RWPE2 (cell line): Measurements from ENCODE around the gene GPR6.

ENCODE experiments used
- ATAC-seq: fragments of 200-7000 bp; cut with Tn5 transposase; 3 replicates; pipeline ENCODE4 v1.9.1; 2021; ENCODE audit warnings: low read depth
- DNase-seq: peaks from one replicate; pipeline ENCODE4 v3.0.0-alpha.2; 2020; ENCODE audit warnings: low spot score
- H3K27ac ChIP-seq: fragments of 450-650 bp; 2 replicates; pipeline ENCODE4 v1.5.1; 2017; ENCODE audit warnings: mild to moderate bottlenecking; ENCODE audit not compliant: poor library complexity, severe bottlenecking
- H3K27me3 ChIP-seq: fragments of 250-450 bp; sonication (Bioruptor Pico); 2 replicates; pipeline ENCODE4 v1.5.1; 2021; ENCODE audit warnings: mild to moderate bottlenecking, moderate library complexity; ENCODE audit not compliant: insufficient read depth, poor library complexity, severe bottlenecking
- H3K36me3 ChIP-seq: fragments of 250-450 bp; sonication (Bioruptor Pico); 2 replicates; pipeline ENCODE4 v1.5.1; 2020; ENCODE audit warnings: low read depth, mild to moderate bottlenecking, moderate library complexity
- H3K4me1 ChIP-seq: fragments of 250-450 bp; sonication (Bioruptor Pico); 2 replicates; pipeline ENCODE4 v1.5.1; 2021; ENCODE audit warnings: mild to moderate bottlenecking, moderate library complexity; ENCODE audit not compliant: insufficient read depth, poor library complexity, severe bottlenecking
- H3K4me3 ChIP-seq: fragments of 250-450 bp; sonication (Bioruptor Pico); 2 replicates; pipeline ENCODE4 v1.5.1; 2021; ENCODE audit warnings: mild to moderate bottlenecking, moderate library complexity; ENCODE audit not compliant: severe bottlenecking
- H3K9me3 ChIP-seq: fragments of 250-450 bp; sonication (Bioruptor Pico); 2 replicates; pipeline ENCODE4 v1.5.1; 2021; ENCODE audit warnings: mild to moderate bottlenecking, moderate library complexity; ENCODE audit not compliant: severe bottlenecking
- CTCF ChIP-seq: fragments of 450-650 bp; IDR thresholded peaks from one replicate; pipeline ENCODE4 v1.5.1; 2017; ENCODE audit warnings: mild to moderate bottlenecking, moderate library complexity; ENCODE audit not compliant: poor library complexity, severe bottlenecking

GPR6 gene

DNA sequence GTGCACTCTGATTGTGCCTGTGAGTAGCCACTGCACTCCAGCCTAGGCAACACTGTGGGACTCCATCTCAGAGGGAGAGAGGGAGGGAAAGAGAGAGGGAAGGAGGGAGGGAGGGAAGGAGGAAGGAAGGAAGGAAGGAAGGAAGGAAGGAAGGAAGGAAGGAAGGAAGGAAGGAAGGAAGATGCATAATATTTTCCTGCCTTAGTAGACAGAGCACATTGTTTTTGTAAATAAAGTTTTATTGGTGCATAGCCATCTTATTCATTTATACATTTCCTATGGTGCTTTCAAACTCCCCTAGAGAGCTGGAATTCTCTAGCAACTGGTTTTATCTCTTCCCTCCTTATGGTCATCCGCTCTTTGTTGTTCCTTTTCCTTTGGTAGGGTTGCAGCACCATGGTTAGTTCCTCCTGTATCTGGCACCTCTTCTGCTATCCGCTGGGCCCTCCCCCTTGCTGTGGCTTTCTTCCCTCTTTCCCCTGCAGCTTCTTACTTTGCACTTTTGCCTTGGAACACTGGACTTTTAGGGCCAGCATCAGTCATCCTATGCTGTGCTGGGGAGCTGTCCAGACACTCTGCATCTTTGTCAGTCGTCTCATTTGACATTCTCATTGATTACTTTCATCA lies 20.2 kb downstream of the GPR6 start:
- H3K9me3 ChIP-seq = no peaks in the 10 kb centered on the region
- no peak for DNase-seq
- ATAC-seq = no peak
- H3K36me3 ChIP-seq = no peaks in the 10 kb centered on the region
- H3K4me1 ChIP-seq = no peaks in the 10 kb centered on the region
- no peaks in the 10 kb centered on the region for H3K27me3 ChIP-seq
- TF ChIP-seq CTCF = no peak
- no peak overlapping the region for H3K27ac ChIP-seq
- no peak overlapping the region for H3K4me3 ChIP-seq

DNA sequence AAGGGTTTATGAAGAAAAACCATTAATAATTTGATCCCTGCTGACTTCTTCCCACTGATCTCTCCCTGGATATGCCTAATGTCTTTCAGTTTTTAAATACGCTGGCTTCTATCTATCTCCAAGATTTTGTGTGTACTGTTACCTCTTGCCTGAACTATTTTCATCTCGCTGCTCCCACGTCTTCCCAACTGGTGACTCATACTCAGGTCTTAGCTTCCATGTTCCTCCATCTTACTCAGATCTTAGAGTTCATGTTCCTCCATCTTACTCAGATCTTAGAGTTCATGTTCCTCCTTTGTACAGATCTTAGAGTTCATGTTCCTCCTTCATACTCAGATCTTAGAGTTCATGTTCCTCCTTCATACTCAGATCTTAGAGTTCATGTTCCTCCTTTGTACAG lies 21.6 kb downstream of the GPR6 start:
- Histone ChIP-seq H3K9me3 (no peaks in the 10 kb centered on the region), H3K27me3 (peaks cover 2% of the 10 kb centered on the region), H3K27ac (no peak overlapping the region), H3K4me3 (no peak overlapping the region), H3K4me1 (no peaks in the 10 kb centered on the region), H3K36me3 (no peaks in the 10 kb centered on the region)
- TF ChIP-seq CTCF = no peak
- no peak for DNase-seq
- ATAC-seq = no peak

DNA sequence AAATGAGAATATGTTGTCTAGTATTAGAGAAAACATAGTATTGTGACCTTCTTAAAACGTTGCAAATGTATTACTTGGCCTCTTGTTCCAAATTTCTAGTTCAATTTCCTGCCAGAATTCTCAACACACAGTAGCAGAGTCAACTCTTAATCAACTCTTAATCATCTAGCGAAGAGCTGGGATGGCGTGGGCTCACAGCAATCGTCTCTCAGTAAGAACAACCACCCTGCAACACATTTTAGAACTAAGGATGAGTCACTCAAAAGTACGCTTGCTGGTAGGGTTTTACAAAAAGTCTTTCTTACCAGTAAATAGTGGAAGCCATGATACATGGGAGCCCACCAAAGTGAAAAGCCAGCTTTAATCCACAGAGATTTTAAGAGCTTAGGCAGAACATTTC lies 24.6 kb downstream of the GPR6 start:
- no peak for TF ChIP-seq CTCF
- Histone ChIP-seq H3K36me3 (no peaks in the 10 kb centered on the region), H3K27ac (no peak overlapping the region), H3K4me1 (no peaks in the 10 kb centered on the region), H3K9me3 (no peaks in the 10 kb centered on the region), H3K4me3 (no peak overlapping the region), H3K27me3 (peaks cover 5% of the 10 kb centered on the region)
- no peak for ATAC-seq
- no peak for DNase-seq

DNA sequence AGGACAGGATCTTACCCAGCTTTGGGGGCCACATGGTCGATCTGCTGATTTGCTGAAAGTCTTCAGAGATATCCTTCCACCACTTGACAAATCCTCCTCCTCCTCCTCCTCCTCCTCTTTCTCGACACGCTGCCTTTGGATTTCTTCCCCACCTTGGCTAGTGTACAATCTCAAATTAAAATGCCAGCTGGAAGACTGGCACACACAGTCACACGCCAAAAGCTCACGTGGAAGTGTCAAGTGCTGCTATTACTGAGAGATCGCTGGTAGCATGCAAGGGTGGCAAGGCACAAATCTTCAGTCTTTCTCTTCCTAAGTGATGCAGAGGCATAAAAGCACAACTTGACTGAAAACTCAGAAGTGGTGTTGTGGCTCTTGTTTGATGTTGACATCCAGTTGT lies 35.3 kb downstream of the GPR6 start:
- Histone ChIP-seq H3K36me3 (no peaks in the 10 kb centered on the region), H3K9me3 (no peaks in the 10 kb centered on the region), H3K4me1 (no peaks in the 10 kb centered on the region), H3K4me3 (no peak overlapping the region), H3K27me3 (no peaks in the 10 kb centered on the region), H3K27ac (no peak overlapping the region)
- DNase-seq = no peak
- TF ChIP-seq CTCF = no peak
- no peak for ATAC-seq

DNA sequence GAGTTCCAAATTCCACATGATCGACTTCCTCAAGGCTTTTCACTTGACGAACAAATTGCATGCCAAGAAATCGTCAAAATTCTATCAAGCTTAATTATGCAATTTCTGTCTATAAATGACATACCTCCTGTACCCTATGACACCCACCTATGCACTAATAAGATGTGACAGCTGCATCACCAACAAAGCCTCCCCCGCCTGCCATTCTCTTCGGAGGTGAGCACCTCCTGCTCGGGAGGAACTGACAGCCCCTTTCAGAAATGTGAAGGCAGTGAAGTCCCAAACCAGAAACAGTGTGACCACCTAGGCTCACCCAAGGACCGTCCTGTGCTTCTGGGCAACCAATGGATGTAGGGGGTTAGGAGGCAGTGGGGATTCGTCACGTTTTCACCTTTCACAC lies 37.1 kb downstream of the GPR6 start:
- H3K36me3 ChIP-seq = no peaks in the 10 kb centered on the region
- no peak for ATAC-seq
- no peaks in the 10 kb centered on the region for H3K4me1 ChIP-seq
- no peak overlapping the region for H3K4me3 ChIP-seq
- no peak for DNase-seq
- H3K9me3 ChIP-seq = no peaks in the 10 kb centered on the region
- TF ChIP-seq CTCF = no peak
- no peaks in the 10 kb centered on the region for H3K27me3 ChIP-seq
- no peak overlapping the region for H3K27ac ChIP-seq
